Panc1 (cell line): ENCODE measurements around the gene LRRC18. TPM values are rescaled to one million over a fixed set of nuclear protein-coding genes. Genes with fewer than 3 reads are reported as not detected.

ENCODE experiments used
- ATAC-seq: fragments of 200-7000 bp; cut with Tn5 transposase; 2 replicates; pipeline ENCODE4 v1.9.1; 2020; ENCODE audit warnings: mild to moderate bottlenecking, moderate library complexity
- BruUV-seq: library from RNA; stranded (reverse); fragments of 400-500 nt; replicated peaks from 2 replicates; lab custom pipeline; 2021; lab: Mats Ljungman, UMichigan
- CTCF ChIA-PET: fragments of 300-600 bp; sonication (Branson Sonifier 250); formaldehyde crosslinking; loops from one replicate; lab custom pipeline; 2022; ENCODE audit warnings: antibody characterized with exemption; lab: Charles Lee
- POLR2A ChIA-PET: fragments of 300-600 bp; sonication (Branson Sonifier 250); formaldehyde crosslinking; loops from one replicate; lab custom pipeline; 2022; ENCODE audit warnings: antibody characterized with exemption; lab: Charles Lee
- DNase-seq: peaks from one replicate; pipeline ENCODE4 v3.0.0-alpha.2; 2010; ENCODE audit warnings: low read depth, low spot score
- H3K27ac ChIP-seq: 2 replicates; pipeline ENCODE4 v1.5.1; 2011; ENCODE audit warnings: mild to moderate bottlenecking, low read length, inconsistent platforms
- H3K27me3 ChIP-seq: fragments of 200-500 bp; sonication (Bioruptor generic); 2 replicates; pipeline ENCODE4 v1.6.0; 2014; ENCODE audit warnings: low read length, inconsistent platforms; ENCODE audit not compliant: control insufficient read depth, insufficient read depth
- H3K36me3 ChIP-seq: fragments of 200-500 bp; sonication (Bioruptor generic); 2 replicates; pipeline ENCODE4 v1.5.1; 2014; ENCODE audit warnings: inconsistent platforms, mild to moderate bottlenecking, low read length, moderate library complexity; ENCODE audit not compliant: control insufficient read depth, insufficient read depth
- H3K4me1 ChIP-seq: 2 replicates; pipeline ENCODE4 v1.5.1; 2011; ENCODE audit warnings: inconsistent platforms, mild to moderate bottlenecking, low read length, moderate library complexity; ENCODE audit not compliant: control insufficient read depth, insufficient read depth
- H3K4me3 ChIP-seq, 2 experiments: 2 replicates each; pipeline ENCODE4 v1.5.1; 2011 to 2012; ENCODE audit warnings: low read depth in 2 of 2, low read length in 2 of 2, mild to moderate bottlenecking in 2 of 2, inconsistent platforms in 1 of 2, moderate library complexity in 1 of 2
- H3K9me3 ChIP-seq: fragments of 200-500 bp; sonication (Bioruptor generic); 2 replicates; pipeline ENCODE4 v1.5.1; 2014; ENCODE audit warnings: low read depth, mild to moderate bottlenecking, inconsistent platforms, low read length, moderate library complexity; ENCODE audit not compliant: control insufficient read depth, insufficient read depth
- CTCF ChIP-seq: fragments of 450-650 bp; IDR thresholded peaks from 2 replicates; pipeline ENCODE4 v1.5.1; 2017; ENCODE audit warnings: mild to moderate bottlenecking
- POLR2AphosphoS5 ChIP-seq: IDR thresholded peaks from 2 replicates; pipeline ENCODE4 v1.6.1; 2012; ENCODE audit warnings: mild to moderate bottlenecking, low read depth, low read length, moderate library complexity
- REST ChIP-seq, 2 experiments: IDR thresholded peaks; 2 replicates each; pipeline ENCODE4 v1.6.1; 2011 to 2012; ENCODE audit warnings: low read depth in 2 of 2, control low read depth in 1 of 2, low read length in 1 of 2, mild to moderate bottlenecking in 1 of 2, moderate library complexity in 1 of 2; ENCODE audit not compliant: insufficient read depth in 1 of 2
- SIN3A ChIP-seq: IDR thresholded peaks from 2 replicates; pipeline ENCODE4 v1.6.1; 2012; ENCODE audit warnings: low read depth, mild to moderate bottlenecking, low read length, moderate library complexity, borderline replicate concordance; ENCODE audit not compliant: insufficient read depth
- TCF7L2 ChIP-seq: IDR thresholded peaks from 2 replicates; pipeline ENCODE4 v1.6.1; 2011; ENCODE audit warnings: mild to moderate bottlenecking, low read depth, low read length, inconsistent platforms
- in situ Hi-C: cut with HindIII; loops from 2 replicates; pipeline ENCODE4 v1.10.0; 2016; ENCODE audit warnings: low sequenced_read_pairs, low pct_unique_long_range_greater_than_20kb
- intact Hi-C: fragments of 100-400 bp; cut with micrococcal nuclease; formaldehyde crosslinking; loops from one replicate; pipeline ENCODE4 v1.10.0; 2022; ENCODE audit not compliant: unreplicated experiment
- total RNA-seq: library from RNA; stranded (reverse); gene quantifications from one replicate; pipeline ENCODE4 v1.2.1, GENCODE V29; 2021; ENCODE audit not compliant: unreplicated experiment

LRRC18 gene
- total RNA-seq, 1 experiment from 2014 or later, result not detected

GRCh38 chr10:48944171-48944570 lies 4.5 kb upstream of the LRRC18 start:
- Histone ChIP-seq H3K27me3 (peaks cover 2% of the 10 kb centered on the region; the same call in 1 of the 2 replicates), H3K36me3 (no peaks in the 10 kb centered on the region), H3K4me3 (no peak overlapping the region), H3K9me3 (no peaks in the 10 kb centered on the region), H3K4me1 (no peaks in the 10 kb centered on the region), H3K27ac (no peak overlapping the region)
- BruUV-seq, result no TSS peak
- DNase-seq, result no peak
- in situ Hi-C loops (no loop called here), intact Hi-C loops (no loop called here)
- ChIA-PET POLR2A (no interaction called here), CTCF (no interaction called here)
- TF ChIP-seq SIN3A (no peak), TCF7L2 (no peak), REST (IDR thresholded peaks at IDR 0.05; ENCODE audit: insufficient read depth in 1 of 2, low read depth in 2 of 2, low read length in 1 of 2) (no peak), POLR2AphosphoS5 (no peak), CTCF (no peak)
- no peak for ATAC-seq

GRCh38 chr10:48943096-48943495 lies 3.5 kb upstream of the LRRC18 start:
- Histone ChIP-seq H3K27me3 (peaks cover 2% of the 10 kb centered on the region; the same call in 1 of the 2 replicates), H3K36me3 (no peaks in the 10 kb centered on the region), H3K9me3 (no peaks in the 10 kb centered on the region), H3K27ac (no peak overlapping the region), H3K4me1 (no peaks in the 10 kb centered on the region), H3K4me3 (no peak overlapping the region)
- in situ Hi-C loops, result no loop called here
- intact Hi-C loops, result no loop called here
- POLR2A ChIA-PET, result no interaction called here
- CTCF ChIA-PET, result no interaction called here
- BruUV-seq, result no TSS peak
- ATAC-seq, result no peak
- TF ChIP-seq SIN3A (no peak), TCF7L2 (no peak), CTCF (no peak), REST (IDR thresholded peaks at IDR 0.05; ENCODE audit: insufficient read depth in 1 of 2, low read depth in 2 of 2, low read length in 1 of 2) (no peak), POLR2AphosphoS5 (no peak)
- DNase-seq, result no peak
